Caco-2 (cell line): Measurements from ENCODE around the gene TRIM46. TPM values are rescaled to one million over a fixed set of nuclear protein-coding genes. Genes with fewer than 3 reads are reported as not detected.
A peak's percentile ranks its signal among the peaks of the same experiment; 100 is the strongest.

Experiments used
- BruUV-seq: library from RNA; stranded (reverse); fragments of 400-500 nt; replicated peaks from 2 replicates; lab custom pipeline; 2021; lab: Mats Ljungman, UMichigan
- CTCF ChIA-PET: fragments of 300-600 bp; sonication (Branson Sonifier 250); formaldehyde crosslinking; loops from one replicate; lab custom pipeline; 2022; ENCODE audit warnings: antibody characterized with exemption; lab: Charles Lee
- POLR2A ChIA-PET: fragments of 300-600 bp; sonication (Branson Sonifier 250); formaldehyde crosslinking; loops from one replicate; lab custom pipeline; 2022; ENCODE audit warnings: antibody characterized with exemption; lab: Charles Lee
- DNase-seq, 2 experiments: peaks; one replicate each; pipeline versions ENCODE4 v3.0.0 to v3.0.0-alpha.2; 2020 to 2022
- H3K27me3 ChIP-seq: replicated peaks from 2 replicates; pipeline ENCODE4 v1.6.0; 2011; ENCODE audit warnings: low read length; ENCODE audit not compliant: control insufficient read depth, insufficient read depth
- H3K36me3 ChIP-seq: 2 replicates; pipeline ENCODE4 v1.5.1; 2011; ENCODE audit warnings: low read length; ENCODE audit not compliant: control insufficient read depth, insufficient read depth
- H3K4me1 ChIP-seq: fragments of 250-450 bp; sonication (Bioruptor Pico); 2 replicates; pipeline ENCODE4 v1.5.1; 2020; ENCODE audit warnings: mild to moderate bottlenecking
- H3K4me3 ChIP-seq: 2 replicates; pipeline ENCODE4 v1.5.1; 2011; ENCODE audit warnings: low read depth, mild to moderate bottlenecking, control low read depth, low read length
- H3K9me3 ChIP-seq: fragments of 250-450 bp; sonication (Bioruptor Pico); 2 replicates; pipeline ENCODE4 v1.5.1; 2020; ENCODE audit warnings: mild to moderate bottlenecking, moderate library complexity
- H3K27ac Mint-ChIP-seq: one replicate; pipeline ENCODE4 v1.8.0; 2022; ENCODE audit warnings: mixed read lengths; ENCODE audit not compliant: unreplicated experiment
- H3K27me3 Mint-ChIP-seq: one replicate; pipeline ENCODE4 v1.8.0; 2022; ENCODE audit warnings: mixed read lengths; ENCODE audit not compliant: insufficient read depth, unreplicated experiment
- H3K36me3 Mint-ChIP-seq: one replicate; pipeline ENCODE4 v1.8.0; 2022; ENCODE audit warnings: mild to moderate bottlenecking, mixed read lengths; ENCODE audit not compliant: insufficient read depth, unreplicated experiment
- H3K4me1 Mint-ChIP-seq: one replicate; pipeline ENCODE4 v1.8.0; 2022; ENCODE audit warnings: low read depth, mixed read lengths; ENCODE audit not compliant: unreplicated experiment
- H3K4me3 Mint-ChIP-seq: one replicate; pipeline ENCODE4 v1.8.0; 2022; ENCODE audit warnings: mild to moderate bottlenecking, moderate library complexity, mixed read lengths; ENCODE audit not compliant: unreplicated experiment
- H3K9me3 Mint-ChIP-seq: one replicate; pipeline ENCODE4 v1.8.0; 2022; ENCODE audit warnings: mixed read lengths; ENCODE audit not compliant: unreplicated experiment
- intact Hi-C: fragments of 100-400 bp; cut with micrococcal nuclease; formaldehyde crosslinking; loops from one replicate; pipeline ENCODE4 v1.10.0; 2022; ENCODE audit not compliant: unreplicated experiment
- total RNA-seq: library from RNA; stranded (reverse); gene quantifications from 2 replicates; pipeline ENCODE4 v1.2.3, GENCODE V29; 2022
- TF ChIP-seq, protein P1 (sequence below), 2 experiments: fragments of 200-600 bp in 1 of 2; IDR thresholded peaks; 1 replicate in 1 of 2; 2 replicates in 1 of 2; pipeline versions ENCODE4 v1.5.1 to v1.8.0; 2011 to 2022; ENCODE audit warnings: antibody characterized with exemption in 1 of 2, control low read depth in 1 of 2, inconsistent platforms in 1 of 2, low read depth in 1 of 2, low read length in 1 of 2, mild to moderate bottlenecking in 1 of 2, moderate library complexity in 1 of 2; ENCODE audit not compliant: insufficient read depth in 1 of 2, severe bottlenecking in 1 of 2, unreplicated experiment in 1 of 2

Gene TRIM46
- total RNA-seq, 1 experiment from 2014 or later = 0.11 TPM

- Histone ChIP-seq H3K4me1 (peaks cover 16% of the 10 kb centered on the region; the same call in 1 of the 2 replicates), H3K27me3 (no peaks in the 10 kb centered on the region), H3K36me3 (no peaks in the 10 kb centered on the region), H3K4me3 (no peak overlapping the region), H3K9me3 (no peaks in the 10 kb centered on the region)
- ChIA-PET CTCF (interaction anchor here (0.6 to 2.7 kb wide), 5 partner anchors 9 to 50 kb away, joined by 3 to 24 read pairs (median 5); no protein-coding TSS in a partner anchor), POLR2A (no interaction called here)
- intact Hi-C loops = loop anchor here (1.0 to 2.0 kb wide), 2 partner anchors 16 to 50 kb away; no protein-coding TSS in a partner anchor
- Mint-ChIP-seq H3K4me1 (peaks cover 19% of the 10 kb centered on the region), H3K27ac (no peak overlapping the region), H3K4me3 (no peak overlapping the region), H3K36me3 (peaks cover 14% of the 10 kb centered on the region), H3K9me3 (no peaks in the 10 kb centered on the region), H3K27me3 (no peaks in the 10 kb centered on the region)
- no TSS peak for BruUV-seq
- peak; percentile 76 to 84 for DNase-seq
- TF ChIP-seq, protein P1, sequence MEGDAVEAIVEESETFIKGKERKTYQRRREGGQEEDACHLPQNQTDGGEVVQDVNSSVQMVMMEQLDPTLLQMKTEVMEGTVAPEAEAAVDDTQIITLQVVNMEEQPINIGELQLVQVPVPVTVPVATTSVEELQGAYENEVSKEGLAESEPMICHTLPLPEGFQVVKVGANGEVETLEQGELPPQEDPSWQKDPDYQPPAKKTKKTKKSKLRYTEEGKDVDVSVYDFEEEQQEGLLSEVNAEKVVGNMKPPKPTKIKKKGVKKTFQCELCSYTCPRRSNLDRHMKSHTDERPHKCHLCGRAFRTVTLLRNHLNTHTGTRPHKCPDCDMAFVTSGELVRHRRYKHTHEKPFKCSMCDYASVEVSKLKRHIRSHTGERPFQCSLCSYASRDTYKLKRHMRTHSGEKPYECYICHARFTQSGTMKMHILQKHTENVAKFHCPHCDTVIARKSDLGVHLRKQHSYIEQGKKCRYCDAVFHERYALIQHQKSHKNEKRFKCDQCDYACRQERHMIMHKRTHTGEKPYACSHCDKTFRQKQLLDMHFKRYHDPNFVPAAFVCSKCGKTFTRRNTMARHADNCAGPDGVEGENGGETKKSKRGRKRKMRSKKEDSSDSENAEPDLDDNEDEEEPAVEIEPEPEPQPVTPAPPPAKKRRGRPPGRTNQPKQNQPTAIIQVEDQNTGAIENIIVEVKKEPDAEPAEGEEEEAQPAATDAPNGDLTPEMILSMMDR (IDR thresholded peaks at IDR 0.05; ENCODE audit: insufficient read depth in 1 of 2, low read depth in 1 of 2, low read length in 1 of 2, severe bottlenecking in 1 of 2, unreplicated experiment in 1 of 2) = peak; percentile 79 to 92
Measured at GRCh38 chr1:155176544-155177071, 3.0 kb downstream of the TRIM46 start.

GRCh38 chr1:155177192-155177917 is 3.7 kb downstream of the TRIM46 start:
- Mint-ChIP-seq H3K27ac (no peak overlapping the region), H3K27me3 (no peaks in the 10 kb centered on the region), H3K4me3 (no peak overlapping the region), H3K36me3 (peaks cover 9% of the 10 kb centered on the region), H3K4me1 (peaks cover 19% of the 10 kb centered on the region), H3K9me3 (no peaks in the 10 kb centered on the region)
- Histone ChIP-seq H3K36me3 (no peaks in the 10 kb centered on the region), H3K27me3 (no peaks in the 10 kb centered on the region), H3K4me3 (no peak overlapping the region), H3K9me3 (no peaks in the 10 kb centered on the region), H3K4me1 (peaks cover 11% of the 10 kb centered on the region; the same call in 1 of the 2 replicates)
- TF ChIP-seq, protein P1 (IDR thresholded peaks at IDR 0.05; ENCODE audit: insufficient read depth in 1 of 2, low read depth in 1 of 2, low read length in 1 of 2, severe bottlenecking in 1 of 2, unreplicated experiment in 1 of 2) = no peak
- CTCF ChIA-PET = interaction anchor here (0.6 to 2.7 kb wide), 4 partner anchors 10 to 50 kb away, joined by 3 to 24 read pairs (median 4); no protein-coding TSS in a partner anchor
- DNase-seq = no peak
- no TSS peak for BruUV-seq
- POLR2A ChIA-PET = no interaction called here
- intact Hi-C loops = loop anchor here (2.0 kb wide), 1 partner anchor 15 kb away; no protein-coding TSS in a partner anchor

- no peaks in the 10 kb centered on the region for H3K27me3 Mint-ChIP-seq
- peaks cover 4% of the 10 kb centered on the region for H3K36me3 Mint-ChIP-seq
- no TSS peak for BruUV-seq
- no peak overlapping the region for H3K4me3 ChIP-seq
- no peaks in the 10 kb centered on the region for H3K36me3 ChIP-seq
- H3K27me3 ChIP-seq = no peaks in the 10 kb centered on the region
- intact Hi-C loops = loop anchor here (2.0 kb wide), 1 partner anchor 15 kb away; no protein-coding TSS in a partner anchor
- DNase-seq = no peak
- H3K27ac Mint-ChIP-seq = no peak overlapping the region
- H3K4me1 ChIP-seq = 0 out of 2 replicates have a peak, but pooled peaks cover 9% of the 10 kb centered on the region
- ChIA-PET POLR2A (no interaction called here), CTCF (interaction anchor here (1.3 to 2.7 kb wide), 2 partner anchors 10 to 15 kb away, joined by 5 to 24 read pairs; no protein-coding TSS in a partner anchor)
- TF ChIP-seq, protein P1 (IDR thresholded peaks at IDR 0.05; ENCODE audit: insufficient read depth in 1 of 2, low read depth in 1 of 2, low read length in 1 of 2, severe bottlenecking in 1 of 2, unreplicated experiment in 1 of 2) = no peak
- no peak overlapping the region for H3K4me3 Mint-ChIP-seq
- H3K9me3 ChIP-seq = no peaks in the 10 kb centered on the region
- no peaks in the 10 kb centered on the region for H3K9me3 Mint-ChIP-seq
- peaks cover 19% of the 10 kb centered on the region for H3K4me1 Mint-ChIP-seq
Measured at GRCh38 chr1:155177918-155178281, 4.3 kb downstream of the TRIM46 start.
